ENCODE results near the gene ERLIN1.

ERLIN1 gene

DNA sequence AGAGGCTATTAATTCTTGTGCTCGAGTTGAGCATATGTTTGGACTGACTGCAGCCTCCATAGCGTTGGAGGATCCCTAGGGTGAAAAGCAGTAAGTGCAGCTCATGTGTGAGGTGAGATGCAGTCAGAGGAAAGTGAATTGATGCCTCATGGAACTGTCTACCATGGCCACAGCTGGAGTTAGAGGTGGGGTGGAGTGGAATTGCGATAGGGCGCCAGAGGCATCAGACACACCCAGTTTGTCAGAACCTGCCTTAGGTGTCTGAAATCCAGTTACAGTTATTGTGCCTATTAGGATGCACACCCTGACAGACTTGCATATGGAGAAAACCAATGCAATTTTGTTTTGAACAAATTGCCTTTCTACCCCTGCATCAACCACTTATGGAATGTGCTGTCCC is 39.4 kb downstream of the ERLIN1 start:
- Histone ChIP-seq H3K4me1 (ENCODE audit: control insufficient read depth, insufficient read depth, low read length) (no peaks in the 10 kb centered on the region), H3K36me3 (ENCODE audit: control insufficient read depth in 2 of 2, insufficient read depth in 1 of 2, low read length in 2 of 2) (peaks cover 0 to 10% of the 10 kb centered on the region in 2 experiments; a peak in 1 of 3 replicates), H3K4me3 (ENCODE audit: low read depth, low read length) (no peak overlapping the region), H3K9me3 (ENCODE audit: control insufficient read depth, insufficient read depth, low read depth, low read length) (no peaks in the 10 kb centered on the region), H3K27ac (ENCODE audit: extremely low read depth, low read depth, low read length) (no peak overlapping the region)
- POLR2A ChIA-PET = interaction anchor here (0.6 kb wide), 1 partner anchor 556 kb away, joined by 5 read pairs; no protein-coding TSS in a partner anchor
- CTCF ChIA-PET = no interaction called here
- TF ChIP-seq ZNF140 (tag by site-specific recombination; IDR thresholded peaks at IDR 0.05) (peak; percentile 68; the same call in 1 of the 2 replicates), ZNF292 (tag by site-specific recombination; IDR thresholded peaks at IDR 0.05; ENCODE audit: borderline replicate concordance, low read depth) (no peak)

DNA sequence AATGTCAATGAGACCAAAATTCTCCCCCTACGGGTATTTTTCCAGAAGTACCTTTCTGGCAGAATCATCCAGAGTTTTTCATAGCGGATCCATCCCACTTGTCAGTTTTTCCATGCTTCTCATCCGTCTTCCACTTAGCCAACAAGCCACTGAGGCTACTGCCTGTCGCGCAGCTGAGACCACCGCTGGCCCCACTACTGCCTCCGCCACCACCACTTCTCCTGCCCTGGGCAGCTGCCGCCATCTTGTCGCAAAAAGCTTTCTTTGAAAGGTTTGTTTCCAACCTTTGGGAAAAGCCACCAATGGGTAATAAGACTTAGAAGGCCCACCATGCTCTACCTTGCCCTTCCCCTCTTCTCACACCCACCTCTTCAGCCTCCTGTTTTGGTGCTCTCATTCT is 42.1 kb downstream of the ERLIN1 start:
- H3K36me3 ChIP-seq (ENCODE audit: control insufficient read depth in 2 of 2, insufficient read depth in 1 of 2, low read length in 2 of 2) = no peaks in the 10 kb centered on the region
- POLR2A ChIA-PET = interaction anchor here (0.6 kb wide), 1 partner anchor 109 kb away, joined by 3 read pairs; no protein-coding TSS in a partner anchor
- H3K9me3 ChIP-seq (ENCODE audit: control insufficient read depth, insufficient read depth, low read depth, low read length) = no peaks in the 10 kb centered on the region
- no peak overlapping the region for H3K4me3 ChIP-seq (ENCODE audit: low read depth, low read length)
- no peaks in the 10 kb centered on the region for H3K4me1 ChIP-seq (ENCODE audit: control insufficient read depth, insufficient read depth, low read length)
- CTCF ChIA-PET = no interaction called here
- TF ChIP-seq ZNF10 (tag by site-specific recombination; IDR thresholded peaks at IDR 0.05) = no peak
- TF ChIP-seq ZNF677 (tag by site-specific recombination; IDR thresholded peaks at IDR 0.05) = no peak
- TF ChIP-seq ZFP69B (tag by site-specific recombination; IDR thresholded peaks at IDR 0.05) = no peak
- no peak for TF ChIP-seq WT1 (tag by site-specific recombination; IDR thresholded peaks at IDR 0.05)
- TF ChIP-seq ZNF2 (tag by site-specific recombination; IDR thresholded peaks at IDR 0.05) = no peak
- no peak for TF ChIP-seq ZNF624 (tag by site-specific recombination; IDR thresholded peaks at IDR 0.05)
- no peak for TF ChIP-seq ZNF658 (tag by site-specific recombination; IDR thresholded peaks at IDR 0.05)
- TF ChIP-seq ZNF335 (tag by site-specific recombination; conservative IDR thresholded peaks at IDR 0.05) = no peak
- no peak for TF ChIP-seq GLIS2 (tag by site-specific recombination; IDR thresholded peaks at IDR 0.05)
- TF ChIP-seq, protein P1, sequence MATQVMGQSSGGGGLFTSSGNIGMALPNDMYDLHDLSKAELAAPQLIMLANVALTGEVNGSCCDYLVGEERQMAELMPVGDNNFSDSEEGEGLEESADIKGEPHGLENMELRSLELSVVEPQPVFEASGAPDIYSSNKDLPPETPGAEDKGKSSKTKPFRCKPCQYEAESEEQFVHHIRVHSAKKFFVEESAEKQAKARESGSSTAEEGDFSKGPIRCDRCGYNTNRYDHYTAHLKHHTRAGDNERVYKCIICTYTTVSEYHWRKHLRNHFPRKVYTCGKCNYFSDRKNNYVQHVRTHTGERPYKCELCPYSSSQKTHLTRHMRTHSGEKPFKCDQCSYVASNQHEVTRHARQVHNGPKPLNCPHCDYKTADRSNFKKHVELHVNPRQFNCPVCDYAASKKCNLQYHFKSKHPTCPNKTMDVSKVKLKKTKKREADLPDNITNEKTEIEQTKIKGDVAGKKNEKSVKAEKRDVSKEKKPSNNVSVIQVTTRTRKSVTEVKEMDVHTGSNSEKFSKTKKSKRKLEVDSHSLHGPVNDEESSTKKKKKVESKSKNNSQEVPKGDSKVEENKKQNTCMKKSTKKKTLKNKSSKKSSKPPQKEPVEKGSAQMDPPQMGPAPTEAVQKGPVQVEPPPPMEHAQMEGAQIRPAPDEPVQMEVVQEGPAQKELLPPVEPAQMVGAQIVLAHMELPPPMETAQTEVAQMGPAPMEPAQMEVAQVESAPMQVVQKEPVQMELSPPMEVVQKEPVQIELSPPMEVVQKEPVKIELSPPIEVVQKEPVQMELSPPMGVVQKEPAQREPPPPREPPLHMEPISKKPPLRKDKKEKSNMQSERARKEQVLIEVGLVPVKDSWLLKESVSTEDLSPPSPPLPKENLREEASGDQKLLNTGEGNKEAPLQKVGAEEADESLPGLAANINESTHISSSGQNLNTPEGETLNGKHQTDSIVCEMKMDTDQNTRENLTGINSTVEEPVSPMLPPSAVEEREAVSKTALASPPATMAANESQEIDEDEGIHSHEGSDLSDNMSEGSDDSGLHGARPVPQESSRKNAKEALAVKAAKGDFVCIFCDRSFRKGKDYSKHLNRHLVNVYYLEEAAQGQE (tag by site-specific recombination; IDR thresholded peaks at IDR 0.05) = no peak
- TF ChIP-seq REPIN1 (tag by site-specific recombination; IDR thresholded peaks at IDR 0.05; ENCODE audit: low read depth) = no peak
- no peak for TF ChIP-seq KLF7 (tag by site-specific recombination; IDR thresholded peaks at IDR 0.05; ENCODE audit: borderline replicate concordance)
- TF ChIP-seq, protein P2, sequence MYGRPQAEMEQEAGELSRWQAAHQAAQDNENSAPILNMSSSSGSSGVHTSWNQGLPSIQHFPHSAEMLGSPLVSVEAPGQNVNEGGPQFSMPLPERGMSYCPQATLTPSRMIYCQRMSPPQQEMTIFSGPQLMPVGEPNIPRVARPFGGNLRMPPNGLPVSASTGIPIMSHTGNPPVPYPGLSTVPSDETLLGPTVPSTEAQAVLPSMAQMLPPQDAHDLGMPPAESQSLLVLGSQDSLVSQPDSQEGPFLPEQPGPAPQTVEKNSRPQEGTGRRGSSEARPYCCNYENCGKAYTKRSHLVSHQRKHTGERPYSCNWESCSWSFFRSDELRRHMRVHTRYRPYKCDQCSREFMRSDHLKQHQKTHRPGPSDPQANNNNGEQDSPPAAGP (tag by site-specific recombination; IDR thresholded peaks at IDR 0.05) = no peak
- no peak overlapping the region for H3K27ac ChIP-seq (ENCODE audit: extremely low read depth, low read depth, low read length)

DNA sequence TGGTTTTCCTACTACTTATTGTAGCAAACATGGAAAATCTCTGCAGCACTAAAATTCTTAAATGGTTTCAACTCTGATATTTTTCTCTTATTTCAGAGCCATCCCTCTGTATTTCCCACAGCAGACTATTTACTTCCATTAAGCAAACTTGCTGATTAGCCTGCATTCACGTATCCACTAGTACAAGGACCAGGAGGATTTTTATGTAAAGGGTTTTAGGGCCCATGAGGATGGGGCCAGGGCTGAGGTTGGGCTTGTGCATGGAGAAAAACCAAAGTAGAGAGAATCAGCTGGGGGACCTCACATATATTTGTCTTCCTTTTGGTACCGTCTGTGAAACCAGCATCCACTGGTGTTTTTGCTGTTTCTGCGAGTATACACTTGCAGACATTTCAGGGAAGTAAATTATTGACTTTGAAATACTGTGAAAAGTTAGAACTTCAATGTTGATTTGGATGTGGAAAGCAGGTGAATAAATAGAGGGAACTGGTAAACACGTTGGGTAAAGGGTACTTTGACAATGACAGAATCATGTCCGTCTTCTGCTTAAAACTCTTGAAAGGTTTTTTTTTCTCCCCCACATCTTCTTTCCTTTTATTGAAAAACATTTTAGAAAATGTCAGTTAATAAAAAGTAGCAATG is 44.3 kb downstream of the ERLIN1 start:
- H3K27ac ChIP-seq (ENCODE audit: extremely low read depth, low read depth, low read length) = no peak overlapping the region
- H3K4me1 ChIP-seq (ENCODE audit: control insufficient read depth, insufficient read depth, low read length) = no peaks in the 10 kb centered on the region
- no peak overlapping the region for H3K4me3 ChIP-seq (ENCODE audit: low read depth, low read length)
- ChIA-PET POLR2A (no interaction called here), CTCF (interaction anchor here (0.6 kb wide), 1 partner anchor 16 kb away, joined by 3 read pairs; no protein-coding TSS in a partner anchor)
- H3K36me3 ChIP-seq (ENCODE audit: control insufficient read depth in 2 of 2, insufficient read depth in 1 of 2, low read length in 2 of 2) = no peaks in the 10 kb centered on the region
- H3K9me3 ChIP-seq (ENCODE audit: control insufficient read depth, insufficient read depth, low read depth, low read length) = no peaks in the 10 kb centered on the region
- TF ChIP-seq ZNF404 (tag by site-specific recombination; IDR thresholded peaks at IDR 0.05) (no peak), ZNF341 (tag by site-specific recombination; IDR thresholded peaks at IDR 0.05; ENCODE audit: low read depth) (no peak)
- TF ChIP-seq, protein P3, sequence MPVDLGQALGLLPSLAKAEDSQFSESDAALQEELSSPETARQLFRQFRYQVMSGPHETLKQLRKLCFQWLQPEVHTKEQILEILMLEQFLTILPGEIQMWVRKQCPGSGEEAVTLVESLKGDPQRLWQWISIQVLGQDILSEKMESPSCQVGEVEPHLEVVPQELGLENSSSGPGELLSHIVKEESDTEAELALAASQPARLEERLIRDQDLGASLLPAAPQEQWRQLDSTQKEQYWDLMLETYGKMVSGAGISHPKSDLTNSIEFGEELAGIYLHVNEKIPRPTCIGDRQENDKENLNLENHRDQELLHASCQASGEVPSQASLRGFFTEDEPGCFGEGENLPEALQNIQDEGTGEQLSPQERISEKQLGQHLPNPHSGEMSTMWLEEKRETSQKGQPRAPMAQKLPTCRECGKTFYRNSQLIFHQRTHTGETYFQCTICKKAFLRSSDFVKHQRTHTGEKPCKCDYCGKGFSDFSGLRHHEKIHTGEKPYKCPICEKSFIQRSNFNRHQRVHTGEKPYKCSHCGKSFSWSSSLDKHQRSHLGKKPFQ (tag by site-specific recombination; IDR thresholded peaks at IDR 0.05) = no peak
- TF ChIP-seq, protein P4, sequence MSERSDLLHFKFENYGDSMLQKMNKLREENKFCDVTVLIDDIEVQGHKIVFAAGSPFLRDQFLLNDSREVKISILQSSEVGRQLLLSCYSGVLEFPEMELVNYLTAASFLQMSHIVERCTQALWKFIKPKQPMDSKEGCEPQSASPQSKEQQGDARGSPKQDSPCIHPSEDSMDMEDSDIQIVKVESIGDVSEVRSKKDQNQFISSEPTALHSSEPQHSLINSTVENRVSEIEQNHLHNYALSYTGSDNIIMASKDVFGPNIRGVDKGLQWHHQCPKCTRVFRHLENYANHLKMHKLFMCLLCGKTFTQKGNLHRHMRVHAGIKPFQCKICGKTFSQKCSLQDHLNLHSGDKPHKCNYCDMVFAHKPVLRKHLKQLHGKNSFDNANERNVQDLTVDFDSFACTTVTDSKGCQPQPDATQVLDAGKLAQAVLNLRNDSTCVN (tag by site-specific recombination; optimal IDR thresholded peaks at IDR 0.05) = no peak

Measured in HEK293 (cell line).